Right renal cortex interstitium (tissue), 3 donors: ENCODE data around the gene TRMT2B. TPM values are rescaled to one million over a fixed set of nuclear protein-coding genes. Genes with fewer than 3 reads are reported as not detected.
"Not testable (repeated sequence)": the region's sequence is repeated elsewhere in the genome, so short reads cannot be mapped to it uniquely, and the experiment has no call there.

ENCODE experiments used
- DNase-seq, 3 donors: peaks; one replicate each; pipeline ENCODE4 v3.0.0-alpha.2; 2013; ENCODE audit warnings: low read depth in 3 of 3, low spot score in 2 of 3
- polyA plus RNA-seq, 3 donors: library from polyadenylated mRNA; unstranded; fragments of 120-200 nt; gene quantifications; one replicate each; pipeline ENCODE4 v1.2.1, GENCODE V29; 2013; ENCODE audit not compliant: insufficient read length in 3 of 3

Gene TRMT2B
- polyA plus RNA-seq, 3 donors, result 11.2 to 14.1 (median 11.4) TPM

DNA sequence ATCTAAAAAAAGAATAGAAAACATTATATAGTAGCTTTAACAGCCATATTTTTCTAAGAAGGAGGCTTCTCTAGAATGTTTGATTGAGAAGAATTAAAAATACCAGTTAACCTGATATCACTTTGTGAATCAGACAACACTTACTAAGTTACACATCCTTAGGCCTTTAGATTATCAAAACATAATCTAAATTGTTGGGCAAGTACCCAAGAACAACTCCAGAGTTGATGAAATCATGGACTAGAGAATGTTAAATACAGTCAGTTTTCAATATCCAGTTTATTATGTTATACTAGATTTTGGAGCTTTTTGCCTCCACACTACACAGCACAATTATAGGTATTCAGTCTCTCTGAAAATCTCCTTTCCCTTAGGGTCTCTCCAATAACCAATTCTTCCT lies 42.8 kb downstream of the TRMT2B start:
- no peak for DNase-seq

DNA sequence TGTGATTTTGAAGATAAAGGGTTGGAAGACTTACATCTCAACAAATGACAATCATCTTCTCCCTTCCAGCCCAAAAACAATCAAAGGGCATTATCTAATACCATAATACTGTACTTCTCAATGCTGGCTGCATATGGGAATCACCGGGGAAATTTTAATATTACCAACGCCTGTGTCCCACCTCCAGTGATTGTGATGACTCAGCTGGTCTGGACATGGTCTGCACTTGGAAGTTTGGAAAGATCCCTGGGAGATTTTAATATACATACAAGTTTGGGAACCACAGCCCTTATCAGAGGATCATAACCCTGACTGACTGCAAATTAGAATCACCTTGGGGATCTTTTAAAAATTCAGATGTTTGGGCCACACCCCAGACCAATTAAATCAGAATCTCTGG lies 52.5 kb downstream of the TRMT2B start:
- DNase-seq, result no peak

DNA sequence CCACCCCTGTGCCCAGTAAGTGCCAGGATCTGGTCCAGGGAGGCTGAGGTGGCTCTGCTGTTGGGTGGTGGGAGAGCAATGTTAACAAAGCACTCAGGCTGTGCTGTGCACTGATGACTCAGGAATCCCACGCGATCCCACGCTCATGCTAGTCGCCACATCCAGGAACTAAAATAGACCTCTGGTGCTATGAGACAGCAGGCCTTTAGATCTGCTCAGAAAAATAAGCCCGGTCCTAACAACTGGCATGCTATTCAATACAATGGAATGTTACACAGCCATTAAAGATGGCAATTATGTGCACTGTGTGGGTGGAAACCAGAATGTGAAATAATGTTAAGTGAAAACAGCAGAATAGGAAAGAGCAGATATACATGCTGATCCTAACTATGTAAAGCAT lies 56.4 kb downstream of the TRMT2B start:
- DNase-seq, result no peak

- no peak for DNase-seq
Observed at GRCh38 chrX:100994352-100995281, 57.3 kb downstream of the TRMT2B start.

DNA sequence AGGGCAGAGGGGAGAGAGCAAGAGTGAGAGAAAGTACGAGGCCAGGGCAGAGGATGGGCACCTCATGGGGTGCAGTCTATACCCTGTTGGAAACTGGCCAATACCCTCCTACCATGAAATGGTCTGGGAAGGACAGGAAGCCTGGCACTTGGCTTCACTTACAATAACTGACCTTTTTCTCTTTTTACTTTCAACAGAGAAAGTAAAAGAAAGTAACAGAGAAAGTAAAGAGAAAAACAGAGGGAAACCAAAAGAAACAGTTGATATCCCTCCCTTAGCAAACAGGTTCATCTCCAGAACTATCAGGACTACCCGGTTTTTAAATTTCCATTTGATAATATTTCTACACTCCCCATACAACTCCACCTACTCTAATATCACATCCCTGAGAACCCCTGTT lies 61.8 kb downstream of the TRMT2B start:
- no peak for DNase-seq

- DNase-seq, result no peak
Observed at GRCh38 chrX:100984818-100985217, 67.1 kb downstream of the TRMT2B start.

DNA sequence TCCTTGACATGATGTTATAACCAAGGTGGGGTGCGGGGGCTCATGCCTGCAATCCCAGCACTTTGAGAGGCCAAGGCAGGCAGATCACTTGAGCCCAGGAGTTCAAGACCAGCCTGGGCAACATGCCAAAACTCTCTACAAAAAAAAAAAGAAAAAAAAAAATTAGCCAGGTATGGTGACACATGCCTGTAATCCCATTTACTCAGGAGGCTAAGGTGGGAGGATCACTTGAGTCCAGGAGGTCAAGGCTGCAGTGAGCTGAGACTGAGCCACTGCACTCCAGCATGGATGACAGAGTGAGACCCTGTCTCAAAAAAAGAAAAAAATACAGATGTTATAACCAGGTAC lies 70.4 kb downstream of the TRMT2B start:
- not testable (repeated sequence) for DNase-seq

DNA sequence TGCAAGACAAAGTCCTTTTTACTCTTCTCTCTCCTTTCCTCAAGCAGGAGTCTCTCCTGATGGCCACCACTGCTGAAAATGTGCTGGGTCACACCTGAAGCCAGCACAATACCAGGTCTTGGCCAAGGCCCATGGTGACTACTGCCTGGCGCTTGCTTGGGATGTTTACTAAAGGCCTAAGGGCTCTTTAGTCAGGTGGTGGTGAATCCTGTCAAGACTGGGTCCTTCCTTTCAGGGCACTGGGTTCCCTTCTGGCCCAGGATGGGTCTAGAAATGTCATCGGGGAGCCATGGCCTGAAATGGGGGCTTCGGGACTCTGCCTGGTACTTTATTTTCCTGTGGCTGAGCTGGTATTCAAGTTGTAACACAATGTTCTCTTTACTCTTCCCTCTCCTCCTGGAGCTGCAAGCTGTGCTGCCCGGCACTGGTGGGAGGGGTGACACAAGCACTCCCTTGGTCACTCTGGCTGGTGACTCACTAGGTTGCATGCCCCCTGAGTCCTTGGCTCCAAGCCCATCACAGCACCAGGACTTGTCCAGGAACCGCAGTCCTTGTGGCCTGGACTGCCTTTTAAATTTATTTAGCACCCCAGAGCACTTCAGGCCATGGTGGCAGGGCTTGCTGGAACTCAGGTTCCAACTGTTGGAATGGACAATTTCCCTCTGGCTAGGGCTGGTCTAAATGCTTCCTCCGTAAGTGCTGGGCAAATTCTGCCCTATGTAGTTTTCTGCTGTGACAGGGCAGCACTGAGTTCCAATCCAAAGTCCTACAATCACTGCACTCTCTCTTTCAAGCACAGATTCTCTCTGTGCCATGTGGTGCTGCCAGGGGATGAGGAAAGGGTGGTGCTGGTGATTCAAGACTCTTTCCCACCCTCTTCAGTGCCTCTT lies 71.1 kb downstream of the TRMT2B start:
- no peak for DNase-seq

DNA sequence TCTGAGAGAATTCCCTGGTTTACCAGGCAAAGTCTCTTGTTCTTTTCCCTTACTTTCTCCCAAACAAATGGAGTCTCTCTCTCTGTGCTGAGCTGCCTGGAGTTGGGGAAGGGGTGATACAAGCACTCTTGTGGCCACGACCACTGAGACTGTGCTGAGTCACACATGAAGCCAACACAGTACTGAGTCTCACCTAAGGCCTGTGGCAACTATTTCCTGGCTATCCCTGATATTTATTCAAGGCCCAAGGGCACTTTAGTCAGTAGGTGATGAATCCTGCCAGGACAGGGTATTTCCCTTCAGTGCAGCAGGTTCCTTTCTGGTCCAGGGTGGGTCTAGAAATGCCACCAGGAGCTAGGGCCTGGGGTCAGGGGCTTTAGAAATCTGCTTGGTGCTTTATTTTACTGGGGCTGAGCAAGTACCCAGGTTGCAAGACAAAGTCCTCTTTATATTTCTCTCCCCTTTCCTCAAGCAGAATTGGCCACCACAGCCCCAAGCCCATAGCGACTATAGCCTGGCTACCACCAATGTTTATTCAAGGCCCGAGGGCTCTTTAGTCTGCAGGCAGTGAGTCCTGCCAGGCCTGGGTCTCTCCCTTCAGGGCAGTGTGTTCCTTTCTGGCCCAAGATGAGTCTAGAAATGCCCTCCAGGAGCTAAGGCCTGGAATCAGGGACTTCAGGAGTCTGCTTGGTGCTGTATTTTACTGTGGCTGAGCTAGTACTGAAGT lies 71.9 kb downstream of the TRMT2B start:
- DNase-seq, result no peak

DNA sequence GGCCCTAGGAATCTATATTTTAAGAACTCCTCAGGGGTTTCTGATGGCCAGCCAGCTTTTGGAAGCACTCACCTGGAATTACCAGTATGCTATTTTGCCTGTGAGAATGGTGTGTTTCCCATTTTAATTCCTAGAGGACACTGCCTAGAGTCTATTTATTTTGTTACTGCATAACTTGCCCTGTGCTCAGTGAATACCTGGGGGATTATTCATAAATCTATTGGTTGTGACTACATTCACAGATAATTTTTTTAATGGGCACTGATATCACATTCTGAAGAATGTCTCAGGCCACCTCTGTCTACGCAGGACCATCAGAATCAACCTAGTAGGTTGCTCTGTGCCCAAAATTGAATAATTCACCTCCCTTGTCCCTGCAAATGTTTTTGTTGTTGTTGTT lies 75.7 kb downstream of the TRMT2B start:
- no peak for DNase-seq

DNA sequence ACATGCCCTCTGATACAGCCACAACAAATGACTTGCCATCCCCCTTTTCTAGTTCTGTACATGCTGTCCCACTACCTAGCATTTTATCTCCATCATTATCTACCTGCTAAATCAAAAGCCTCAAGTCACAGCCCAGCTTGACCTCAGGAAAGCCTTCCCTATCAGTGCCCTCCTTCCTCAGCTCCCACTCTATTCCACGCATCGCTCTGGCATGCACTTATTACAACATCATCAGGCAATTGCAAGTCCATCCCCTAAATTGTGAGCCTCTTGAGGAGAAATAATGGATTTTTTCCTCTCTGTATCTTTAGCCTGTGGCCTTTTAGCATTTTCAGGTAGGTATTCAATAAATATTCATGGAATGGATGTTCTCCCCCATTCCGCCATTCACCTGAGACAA lies 76.7 kb downstream of the TRMT2B start:
- DNase-seq, result no peak

DNA sequence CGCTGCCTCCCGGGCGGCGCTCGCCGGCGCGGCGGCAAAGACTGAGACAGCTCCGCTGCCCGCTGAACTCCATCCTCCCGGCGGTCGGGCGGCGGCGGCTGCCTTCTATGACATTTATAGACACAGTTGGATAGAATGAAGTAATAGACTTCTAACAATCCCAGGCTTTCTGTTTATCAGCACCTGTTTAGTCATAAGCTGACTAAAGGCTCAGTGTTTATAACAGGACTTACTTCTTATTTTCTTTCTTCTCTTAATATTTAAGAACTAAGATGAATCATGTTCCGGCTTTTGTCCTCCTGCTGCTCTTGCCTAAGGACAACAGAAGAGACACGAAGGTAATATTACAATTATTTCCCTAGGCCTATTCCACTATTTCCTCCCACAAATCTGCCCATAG lies 78.5 kb downstream of the TRMT2B start:
- no peak for DNase-seq

GRCh38 chrX:100969936-100970335 lies 82.0 kb downstream of the TRMT2B start:
- no peak for DNase-seq

- DNase-seq, result no peak
Observed at GRCh38 chrX:100969408-100969807, 82.5 kb downstream of the TRMT2B start, which contains the start of gene ARL13A. TSS of gene ARL13A (plus strand) at chrX:100969708. CDS start at chrX:100973690, 3,982 bp downstream.

GRCh38 chrX:100964362-100964761 lies 87.5 kb downstream of the TRMT2B start:
- DNase-seq, result no peak

- no peak for DNase-seq
Observed at GRCh38 chrX:100962811-100963210, 89.1 kb downstream of the TRMT2B start.

Other genes starting within 250 kb of the TRMT2B start
- 10 to 100 TPM; 24.4 to 26.0 (median 24.6) TPM for gene CSTF2, start 231.7 kb downstream of the TRMT2B start, polyA plus RNA-seq
- under 1 TPM; 0.33 to 0.97 (median 0.74) TPM for gene NOX1, start 177.8 kb downstream of the TRMT2B start, polyA plus RNA-seq
- under 1 TPM; 0.23 to 0.35 (median 0.28) TPM for gene XKRX, start 123.2 kb downstream of the TRMT2B start, polyA plus RNA-seq
- gene ARL13A, start 82.4 kb downstream of the TRMT2B start, polyA plus RNA-seq, result under 1 TPM in 2 of 3 donors, not detected in 1; 0.10 to 0.18 TPM
- 10 to 100 TPM in 1 of 3 donors, 1 to 10 TPM in 2; 7.9 to 10.6 (median 9.1) TPM for gene TMEM35A, start 26.8 kb upstream of the TRMT2B start, polyA plus RNA-seq
- gene CENPI, start 46.1 kb upstream of the TRMT2B start, polyA plus RNA-seq, result 1 to 10 TPM; 7.7 to 9.9 (median 8.9) TPM
- gene DRP2, start 167.7 kb upstream of the TRMT2B start, polyA plus RNA-seq, result 1 to 10 TPM; 1.7 to 1.9 (median 1.8) TPM
- gene TAF7L, start 239.2 kb upstream of the TRMT2B start, polyA plus RNA-seq, result under 1 TPM; 0.44 to 0.58 (median 0.52) TPM